PFSK-1 (cell line): ENCODE measurements around the gene SLC6A12.

Source experiments
- FOXP2 ChIP-seq: optimal IDR thresholded peaks from 2 replicates; pipeline ENCODE3; 2011; ENCODE audit warnings: borderline replicate concordance, control low read depth, inconsistent platforms; ENCODE audit not compliant: insufficient read depth; ENCODE audit errors: extremely low read length, extremely low read depth
- POLR2AphosphoS5 ChIP-seq: IDR thresholded peaks from 2 replicates; pipeline ENCODE4 v1.6.1; 2012; ENCODE audit warnings: low read depth, mild to moderate bottlenecking, control low read depth, low read length, moderate library complexity
- REST ChIP-seq, 2 experiments: IDR thresholded peaks; 2 replicates each; pipeline versions ENCODE4 v1.6.1 to v1.8.0; 2011 to 2012; ENCODE audit warnings: low read depth in 2 of 2, low read length in 2 of 2, control low read depth in 1 of 2, inconsistent platforms in 1 of 2, mild to moderate bottlenecking in 1 of 2, moderate library complexity in 1 of 2; ENCODE audit not compliant: insufficient read depth in 1 of 2
- SIN3A ChIP-seq: IDR thresholded peaks from 2 replicates; pipeline ENCODE4 v1.6.1; 2012; ENCODE audit warnings: mild to moderate bottlenecking, low read length, moderate library complexity, borderline replicate concordance; ENCODE audit not compliant: insufficient read depth
- TAF1 ChIP-seq: IDR thresholded peaks from 2 replicates; pipeline ENCODE4 v1.6.1; 2012; ENCODE audit warnings: low read length, control low read depth, borderline replicate concordance; ENCODE audit not compliant: insufficient read depth

- TF ChIP-seq TAF1 (no peak), SIN3A (no peak), REST (IDR thresholded peaks at IDR 0.05; ENCODE audit: insufficient read depth in 1 of 2, low read depth in 2 of 2, low read length in 2 of 2) (no peak), POLR2AphosphoS5 (no peak), FOXP2 (no peak)
These were observed 39.4 kb downstream of the SLC6A12 start for GRCh38 chr12:174596-174995.
